HL-60/S4 treated with phorbol 12-myristate 13-acetate at 8.2 ng/mL for 4 days and 3 days (cell line): ENCODE results near the gene VWF.
"Not testable (repeated sequence)": the region's sequence is repeated elsewhere in the genome, so short reads cannot be mapped to it uniquely, and the experiment has no call there.

Experiments used
- in situ Hi-C: fragments of 300-500 bp; cut with MboI; formaldehyde crosslinking; loops from 2 replicates; pipeline ENCODE4 v1.15.0; 2022; ENCODE audit warnings: low sequenced_read_pairs

Gene VWF

DNA sequence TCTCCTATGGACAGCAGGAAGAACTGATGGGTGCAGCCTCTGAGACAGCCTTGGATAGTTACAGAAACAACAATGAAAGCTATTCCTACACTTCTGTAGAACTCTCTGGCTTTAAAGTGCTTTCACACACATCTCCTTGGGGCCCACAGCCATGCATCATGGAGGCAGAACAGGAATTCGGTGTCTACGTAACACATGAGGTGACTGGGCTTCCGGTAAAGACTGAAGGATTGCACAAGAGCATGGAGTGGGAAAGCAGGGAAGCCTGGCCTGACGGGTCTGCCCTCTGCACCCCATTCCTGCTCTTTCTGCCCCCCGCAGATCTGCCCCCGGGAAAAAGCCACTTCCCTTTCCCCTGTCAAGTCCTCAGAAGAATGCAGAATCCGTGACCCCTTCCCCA lies 82.6 kb downstream of the VWF start:
- in situ Hi-C loops = no loop called here

GRCh38 chr12:6040815-6041214 lies 83.7 kb downstream of the VWF start:
- in situ Hi-C loops = no loop called here

DNA sequence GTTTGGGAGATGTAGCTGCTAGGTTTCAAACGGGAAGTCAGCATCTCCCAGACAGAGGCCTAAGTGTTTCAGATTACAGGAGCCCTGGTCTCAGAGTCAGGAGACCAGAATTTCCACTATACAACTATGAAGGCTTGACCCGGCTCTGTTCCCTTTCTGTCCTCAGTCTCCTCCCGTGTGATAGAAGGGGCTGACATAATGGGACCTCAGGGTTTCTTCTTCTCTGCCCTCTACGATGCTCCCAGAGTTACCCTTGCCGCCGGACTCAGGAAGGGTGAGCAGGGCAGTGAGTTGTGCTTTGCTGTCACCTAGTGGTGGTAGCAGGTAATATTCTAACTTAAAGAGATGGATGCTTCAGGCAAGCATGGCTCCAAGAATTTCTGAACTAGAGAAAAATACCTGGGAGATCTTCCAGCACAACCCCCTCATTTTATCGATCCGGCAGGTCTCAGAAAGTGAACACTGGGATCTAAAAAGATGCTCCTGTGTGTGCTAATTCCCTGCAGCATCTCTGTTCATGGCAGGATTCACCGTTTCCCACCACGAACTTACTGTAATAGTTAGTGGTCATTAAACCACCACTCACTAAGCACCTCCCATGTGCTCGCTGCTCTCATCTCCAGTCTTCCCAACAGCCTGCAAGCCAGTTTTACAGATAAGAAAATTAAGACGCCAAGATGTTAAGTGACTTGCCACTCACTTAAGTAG lies 84.4 kb downstream of the VWF start:
- in situ Hi-C loops = no loop called here

GRCh38 chr12:6038160-6038559 lies 86.3 kb downstream of the VWF start:
- in situ Hi-C loops = no loop called here

- in situ Hi-C loops = no loop called here
These were observed 87.0 kb downstream of the VWF start for GRCh38 chr12:6037459-6037858.

DNA sequence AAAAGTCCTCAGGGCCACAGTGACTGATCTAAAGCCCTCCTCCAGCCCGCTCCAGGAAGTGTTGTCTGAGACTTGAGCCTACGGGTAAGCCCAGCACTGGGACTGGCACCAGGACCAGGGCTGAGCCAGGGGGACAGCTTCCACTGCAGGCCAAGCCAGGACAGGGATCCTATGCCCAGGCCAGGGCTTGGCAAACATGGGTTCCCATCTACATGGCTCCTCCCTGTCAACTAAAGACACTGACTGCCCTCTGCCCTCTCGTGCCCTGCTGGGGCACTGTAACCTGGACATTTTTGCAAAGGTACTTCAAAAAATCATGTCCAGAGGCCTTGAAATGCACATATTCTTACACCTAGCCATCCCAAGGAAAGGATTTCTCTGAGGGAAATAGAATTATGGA lies 88.0 kb downstream of the VWF start:
- in situ Hi-C loops = no loop called here

- in situ Hi-C loops = no loop called here
These were observed 89.9 kb downstream of the VWF start for GRCh38 chr12:6034596-6034995.

DNA sequence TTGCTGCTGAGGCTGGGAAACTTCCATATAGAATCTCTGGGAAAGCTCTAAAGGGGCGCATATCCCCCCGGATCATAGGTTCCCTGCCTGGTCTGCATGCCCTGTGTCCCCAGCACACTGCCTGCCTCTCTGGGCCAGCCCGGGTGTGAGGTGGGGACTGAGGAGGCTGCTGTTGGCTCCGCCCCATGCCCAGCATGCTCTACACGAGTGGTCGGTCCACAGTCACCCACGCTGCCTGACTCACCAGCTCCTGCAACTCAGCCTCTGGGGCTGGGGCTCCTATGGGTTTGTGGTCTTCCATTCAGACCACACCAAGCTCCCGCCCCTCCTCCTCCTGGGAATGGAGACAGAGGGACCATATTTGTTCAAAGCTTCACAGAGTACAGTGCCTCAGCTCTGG lies 90.9 kb downstream of the VWF start:
- in situ Hi-C loops = no loop called here

GRCh38 chr12:6032726-6033125 lies 91.7 kb downstream of the VWF start:
- in situ Hi-C loops = no loop called here

DNA sequence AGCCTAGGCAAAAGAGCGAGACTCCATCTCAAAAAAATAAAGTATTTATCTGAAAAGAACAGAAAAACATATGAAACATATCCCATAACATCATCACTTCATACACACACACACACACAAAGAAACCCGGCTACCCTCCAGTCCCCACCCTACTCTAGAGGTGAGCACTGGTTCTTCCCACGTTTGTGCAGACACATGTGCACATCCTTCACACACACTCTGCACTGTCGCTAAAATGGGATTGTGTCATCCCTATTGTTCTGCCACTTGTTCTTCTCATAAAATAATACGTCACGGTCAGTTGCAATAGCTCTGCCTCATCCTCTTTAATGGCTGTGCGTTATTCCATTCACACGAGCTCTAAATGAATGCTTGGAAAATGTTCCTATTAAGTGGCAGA lies 93.5 kb downstream of the VWF start:
- in situ Hi-C loops = no loop called here

GRCh38 chr12:6030081-6030480 lies 94.4 kb downstream of the VWF start:
- in situ Hi-C loops = no loop called here

- in situ Hi-C loops = no loop called here
These were observed 95.1 kb downstream of the VWF start for GRCh38 chr12:6029401-6029800.

DNA sequence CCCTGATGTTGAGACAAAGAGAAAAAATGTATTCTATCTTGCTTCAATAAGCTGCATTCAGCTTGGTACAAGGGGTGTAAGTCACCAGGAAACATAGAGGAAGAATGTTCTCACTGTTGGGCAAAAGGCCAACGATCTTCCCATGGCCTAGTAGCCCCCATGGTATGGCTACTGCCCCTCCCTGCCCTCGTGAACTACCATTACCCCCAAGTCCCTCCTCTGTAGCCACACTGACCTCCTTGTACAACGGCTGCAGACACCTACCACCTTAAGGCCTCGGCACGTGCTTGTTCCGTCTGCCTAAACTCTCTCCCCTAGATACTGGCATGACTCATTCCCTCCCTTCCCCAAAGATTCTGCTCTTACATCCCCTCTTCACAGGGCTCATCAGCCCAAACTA lies 97.5 kb downstream of the VWF start:
- in situ Hi-C loops = no loop called here

GRCh38 chr12:6025703-6026298 lies 98.7 kb downstream of the VWF start:
- in situ Hi-C loops = not testable (repeated sequence)

DNA sequence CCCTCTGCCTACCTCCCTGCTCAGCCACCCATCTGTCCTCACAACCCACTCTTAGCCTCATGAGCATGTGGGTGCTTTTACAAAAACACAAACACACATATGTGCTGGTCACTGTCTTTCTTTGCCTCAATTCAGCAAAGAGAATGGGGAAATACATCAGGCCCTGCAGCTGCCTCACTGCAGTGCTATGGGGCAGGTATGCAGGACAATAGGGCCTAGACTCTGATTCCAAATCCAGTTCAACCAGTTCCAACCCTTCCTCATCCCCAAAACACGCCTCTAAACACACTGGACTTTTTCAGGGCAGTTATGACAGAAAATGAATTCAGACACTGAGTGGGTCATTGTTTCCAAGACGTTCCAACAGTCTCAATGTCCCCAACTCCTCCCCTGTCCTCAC lies 100.4 kb downstream of the VWF start:
- in situ Hi-C loops = not testable (repeated sequence)

GRCh38 chr12:6020930-6021329 lies 103.5 kb downstream of the VWF start:
- in situ Hi-C loops = no loop called here

- in situ Hi-C loops = not testable (repeated sequence)
These were observed 104.0 kb downstream of the VWF start for GRCh38 chr12:6020511-6020910.

- in situ Hi-C loops = not testable (repeated sequence)
These were observed 105.2 kb downstream of the VWF start for GRCh38 chr12:6019256-6019655.

DNA sequence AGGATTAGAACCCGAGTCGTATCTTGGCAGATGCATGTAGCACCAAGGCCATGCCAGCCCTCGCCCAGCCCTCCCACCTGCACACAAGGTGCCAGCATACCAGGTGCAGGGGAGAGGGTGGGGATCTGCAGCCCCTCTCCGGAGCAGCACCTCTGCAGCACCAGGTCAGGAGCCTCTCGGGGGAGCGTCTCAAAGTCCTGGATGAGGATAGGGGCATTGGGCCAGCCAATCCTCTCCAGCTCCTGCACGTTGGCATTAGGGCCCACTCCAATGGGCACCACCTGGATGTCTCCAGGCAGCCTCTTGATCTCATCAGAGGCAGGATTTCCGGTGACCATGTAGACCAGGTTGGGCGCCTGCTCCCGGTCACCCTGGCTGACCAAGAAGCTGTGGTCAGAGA lies 106.2 kb downstream of the VWF start:
- in situ Hi-C loops = no loop called here

GRCh38 chr12:6016756-6017155 lies 107.7 kb downstream of the VWF start:
- in situ Hi-C loops = no loop called here

- in situ Hi-C loops = not testable (repeated sequence)
These were observed 108.5 kb downstream of the VWF start for GRCh38 chr12:6016004-6016403.

DNA sequence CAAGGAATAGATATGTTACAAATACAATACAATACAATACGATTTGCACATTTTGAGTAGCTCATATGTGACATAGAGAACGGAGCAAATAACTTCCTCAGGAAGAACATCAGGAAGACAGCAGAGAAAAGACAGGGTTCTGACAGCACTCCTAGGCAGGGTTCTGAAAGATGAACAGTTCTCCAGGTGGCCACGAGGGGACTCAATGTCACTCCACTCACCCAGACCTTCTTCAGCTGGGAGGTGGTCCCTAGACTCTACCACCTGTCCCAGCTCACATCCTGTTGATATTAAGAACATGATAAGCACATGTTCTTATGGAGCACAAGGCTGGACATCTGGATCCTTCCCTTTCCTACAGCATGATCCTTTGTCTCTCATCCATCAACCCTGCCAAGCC lies 109.2 kb downstream of the VWF start:
- in situ Hi-C loops = not testable (repeated sequence)
